IMR-90 (cell line): ENCODE measurements around the gene TBCA. TPM values are rescaled to one million over a fixed set of nuclear protein-coding genes. Genes with fewer than 3 reads are reported as not detected.

Experiments used
- ATAC-seq: fragments of 200-7000 bp; cut with Tn5 transposase; 2 replicates; pipeline ENCODE4 v1.9.1; 2020; ENCODE audit warnings: low read depth, mild to moderate bottlenecking, moderate library complexity
- BruUV-seq: library from RNA; stranded (reverse); fragments of 400-500 nt; replicated peaks from 2 replicates; lab custom pipeline; 2021; lab: Mats Ljungman, UMichigan
- CTCF ChIA-PET: fragments of 300-600 bp; formaldehyde crosslinking; extraction: SDS; loops from one replicate; lab custom pipeline; 2021; ENCODE audit warnings: antibody characterized with exemption; lab: Yijun Ruan, JAX
- POLR2A ChIA-PET: fragments of 300-600 bp; sonication (Branson Sonifier 250); formaldehyde crosslinking; loops from one replicate; lab custom pipeline; 2022; ENCODE audit warnings: antibody characterized with exemption; ENCODE audit not compliant: unreplicated experiment; lab: Charles Lee
- DNase-seq: peaks from one replicate; pipeline ENCODE4 v3.0.0; 2013
- H2AFZ ChIP-seq: replicated peaks from 2 replicates; pipeline ENCODE3; 2013; ENCODE audit warnings: low read length, mild to moderate bottlenecking; ENCODE audit not compliant: poor library complexity
- H2AK5ac ChIP-seq: 2 replicates; pipeline ENCODE4 v1.6.1; 2013; ENCODE audit warnings: low read depth, low read length, inconsistent platforms
- H2AK9ac ChIP-seq: replicated peaks from 2 replicates; pipeline ENCODE3; 2013; ENCODE audit warnings: mild to moderate bottlenecking, low read depth, low read length, moderate library complexity; ENCODE audit not compliant: poor library complexity
- H2BK120ac ChIP-seq: 2 replicates; pipeline ENCODE4 v1.6.1; 2013; ENCODE audit warnings: low read depth, low read length, inconsistent platforms
- H2BK15ac ChIP-seq: 3 replicates; pipeline ENCODE4 v1.6.1; 2013; ENCODE audit warnings: low read depth, low read length, inconsistent platforms
- H2BK20ac ChIP-seq: 2 replicates; pipeline ENCODE4 v1.6.1; 2013; ENCODE audit warnings: low read depth, mild to moderate bottlenecking, inconsistent platforms, low read length, moderate library complexity
- H2BK5ac ChIP-seq: 2 replicates; pipeline ENCODE4 v1.6.1; 2013; ENCODE audit warnings: mild to moderate bottlenecking, low read depth, low read length, inconsistent platforms; ENCODE audit not compliant: poor library complexity, severe bottlenecking
- H3K14ac ChIP-seq: replicated peaks from 2 replicates; pipeline ENCODE4 v1.6.1; 2013; ENCODE audit warnings: low read depth, low read length, inconsistent platforms
- H3K18ac ChIP-seq: 2 replicates; pipeline ENCODE4 v1.6.1; 2013; ENCODE audit warnings: low read depth, low read length, control low read depth
- H3K23ac ChIP-seq: 2 replicates; pipeline ENCODE4 v1.6.1; 2013; ENCODE audit warnings: low read depth, low read length, inconsistent platforms
- H3K27ac ChIP-seq: 2 replicates; pipeline ENCODE4 v1.5.1; 2013; ENCODE audit warnings: mild to moderate bottlenecking, control low read depth, low read length; ENCODE audit not compliant: insufficient read depth
- H3K27me3 ChIP-seq: 2 replicates; pipeline ENCODE4 v1.6.1; 2013; ENCODE audit warnings: low read length; ENCODE audit not compliant: control insufficient read depth, insufficient read depth
- H3K36me3 ChIP-seq: 2 replicates; pipeline ENCODE4 v1.6.1; 2013; ENCODE audit warnings: low read length, mixed read lengths; ENCODE audit not compliant: control insufficient read depth, insufficient read depth
- H3K4ac ChIP-seq: 2 replicates; pipeline ENCODE4 v1.6.1; 2013; ENCODE audit warnings: low read depth, low read length, inconsistent platforms
- H3K4me1 ChIP-seq: 2 replicates; pipeline ENCODE4 v1.6.1; 2013; ENCODE audit warnings: low read length, mixed read lengths; ENCODE audit not compliant: control insufficient read depth, insufficient read depth
- H3K4me2 ChIP-seq: 2 replicates; pipeline ENCODE4 v1.6.1; 2013; ENCODE audit warnings: low read depth, mild to moderate bottlenecking, control low read depth, low read length, moderate library complexity
- H3K4me3 ChIP-seq: 2 replicates; pipeline ENCODE4 v1.5.1; 2013; ENCODE audit warnings: low read depth, mild to moderate bottlenecking, control low read depth, low read length, moderate library complexity; ENCODE audit not compliant: insufficient read depth
- H3K56ac ChIP-seq: 2 replicates; pipeline ENCODE4 v1.6.1; 2013; ENCODE audit warnings: low read length, inconsistent platforms; ENCODE audit not compliant: insufficient read depth; ENCODE audit errors: extremely low read depth
- H3K79me1 ChIP-seq, 2 experiments: 2 replicates each; pipeline ENCODE4 v1.6.1; 2013; ENCODE audit warnings: low read length in 2 of 2, inconsistent platforms in 1 of 2, low read depth in 1 of 2
- H3K9ac ChIP-seq: 2 replicates; pipeline ENCODE4 v1.6.1; 2013; ENCODE audit warnings: low read depth, low read length, control low read depth
- H3K9me1 ChIP-seq: 2 replicates; pipeline ENCODE4 v1.6.1; 2013; ENCODE audit warnings: low read length, inconsistent platforms; ENCODE audit not compliant: insufficient read depth
- H3K9me3 ChIP-seq: 2 replicates; pipeline ENCODE4 v1.6.1; 2013; ENCODE audit warnings: low read length; ENCODE audit not compliant: control insufficient read depth, insufficient read depth
- H4K20me1 ChIP-seq: 2 replicates; pipeline ENCODE4 v1.6.1; 2013; ENCODE audit warnings: low read length, inconsistent platforms; ENCODE audit not compliant: insufficient read depth
- H4K5ac ChIP-seq: 2 replicates; pipeline ENCODE4 v1.6.1; 2013; ENCODE audit warnings: mild to moderate bottlenecking, low read depth, low read length, control low read depth
- H4K8ac ChIP-seq, 2 experiments: 2 replicates each; pipeline ENCODE4 v1.6.1; 2013; ENCODE audit warnings: low read depth in 2 of 2, low read length in 2 of 2, control low read depth in 1 of 2, inconsistent platforms in 1 of 2
- H4K91ac ChIP-seq: 2 replicates; pipeline ENCODE4 v1.6.1; 2013; ENCODE audit warnings: low read depth, low read length, inconsistent platforms; ENCODE audit not compliant: insufficient read depth
- BHLHE40 ChIP-seq: fragments of 150-350 bp; IDR thresholded peaks from 2 replicates; pipeline ENCODE4 v1.6.1; 2016; ENCODE audit warnings: mild to moderate bottlenecking, low read depth, low read length
- CEBPB ChIP-seq: IDR thresholded peaks from 2 replicates; pipeline ENCODE4 v1.6.1; 2012; ENCODE audit warnings: low read depth, low read length, improper control_type of control experiment
- CHD1 ChIP-seq: IDR thresholded peaks from 2 replicates; pipeline ENCODE4 v1.6.1; 2012; ENCODE audit warnings: low read depth, low read length, improper control_type of control experiment
- CTCF ChIP-seq: conservative IDR thresholded peaks from 2 replicates; pipeline ENCODE4 v1.5.1; 2012; ENCODE audit warnings: mild to moderate bottlenecking, low read depth, low read length, improper control_type of control experiment
- ELK1 ChIP-seq: fragments of 150-350 bp; IDR thresholded peaks from 2 replicates; pipeline ENCODE4 v1.6.1; 2016; ENCODE audit warnings: low read depth, mild to moderate bottlenecking, low read length, moderate library complexity, borderline replicate concordance
- FOS ChIP-seq: fragments of 150-350 bp; IDR thresholded peaks from 2 replicates; pipeline ENCODE4 v1.6.1; 2016; ENCODE audit warnings: low read depth, low read length
- MAFK ChIP-seq: IDR thresholded peaks from 2 replicates; pipeline ENCODE4 v1.6.1; 2012; ENCODE audit warnings: low read depth, low read length, improper control_type of control experiment
- MAZ ChIP-seq: IDR thresholded peaks from 2 replicates; pipeline ENCODE4 v1.6.1; 2012; ENCODE audit warnings: low read depth, mild to moderate bottlenecking, low read length, improper control_type of control experiment, moderate library complexity, borderline replicate concordance
- MXI1 ChIP-seq: IDR thresholded peaks from 2 replicates; pipeline ENCODE4 v1.6.1; 2012; ENCODE audit warnings: low read depth, mild to moderate bottlenecking, low read length, moderate library complexity, borderline replicate concordance
- NFE2L2 ChIP-seq: fragments of 150-350 bp; IDR thresholded peaks from 2 replicates; pipeline ENCODE4 v1.6.1; 2016; ENCODE audit warnings: low read depth, mild to moderate bottlenecking, low read length
- POLR2A ChIP-seq: IDR thresholded peaks from 2 replicates; pipeline ENCODE4 v1.6.1; 2012; ENCODE audit warnings: mild to moderate bottlenecking, low read depth, low read length
- RAD21 ChIP-seq: IDR thresholded peaks from 2 replicates; pipeline ENCODE4 v1.6.1; 2012; ENCODE audit warnings: low read length, improper control_type of control experiment
- RCOR1 ChIP-seq: IDR thresholded peaks from 2 replicates; pipeline ENCODE4 v1.6.1; 2012; ENCODE audit warnings: mild to moderate bottlenecking, low read length, improper control_type of control experiment; ENCODE audit not compliant: insufficient replicate concordance
- RFX5 ChIP-seq: IDR thresholded peaks from 2 replicates; pipeline ENCODE4 v1.8.0; 2012; ENCODE audit warnings: low read depth, mild to moderate bottlenecking, low read length, moderate library complexity
- SMC3 ChIP-seq: fragments of 150-350 bp; IDR thresholded peaks from 2 replicates; pipeline ENCODE4 v1.6.1; 2016; ENCODE audit warnings: low read depth, mild to moderate bottlenecking, antibody characterized with exemption, low read length, moderate library complexity
- WGBS, 2 experiments: methylation state at CpG; one replicate each; pipeline versions ENCODE4 v1.1.5 to v1.1.7; 2013; ENCODE audit warnings: missing lambda C conversion rate in 2 of 2; ENCODE audit not compliant: insufficient read length in 1 of 2; ENCODE audit errors: extremely low coverage in 2 of 2; 5-methylcytosine and 5-hydroxymethylcytosine counted together
- dilution Hi-C: fragments of 300-500 bp; cut with HindIII; formaldehyde crosslinking; loops from one replicate; pipeline ENCODE4 v1.14.3; 2018; ENCODE audit warnings: low sequenced_read_pairs; ENCODE audit not compliant: unreplicated experiment
- in situ Hi-C: fragments of 300-500 bp; cut with MboI; formaldehyde crosslinking; loops from 3 replicates; pipeline ENCODE4 v1.14.3; 2019; ENCODE audit warnings: low sequenced_read_pairs, inconsistent platforms, mixed read lengths
- intact Hi-C: fragments of 100-400 bp; cut with micrococcal nuclease; formaldehyde crosslinking; loops from 2 replicates; pipeline ENCODE4 v1.10.0; 2022
- polyA plus RNA-seq, 3 experiments: library from polyadenylated mRNA; depleted of rRNA; stranded (reverse); fragments of >200 nt; gene quantifications; 2 replicates each; pipeline ENCODE4 v1.2.3, GENCODE V29; 2012; ENCODE audit warnings: low replicate concordance in 1 of 3
- total RNA-seq: library from RNA; depleted of rRNA; stranded (reverse); fragments of >200 nt; gene quantifications from 2 replicates; pipeline ENCODE4 v1.2.3, GENCODE V29; 2012
- TF ChIP-seq, protein P1 (sequence below): fragments of 150-350 bp; IDR thresholded peaks from 2 replicates; pipeline ENCODE4 v1.6.1; 2017; ENCODE audit warnings: mild to moderate bottlenecking, antibody characterized with exemption, low read length, low read depth

TBCA gene
- total and polyA plus RNA-seq, 2 of the 4 experiments (the other 2 are of a cell fraction): 6.1 to 137 TPM

DNA sequence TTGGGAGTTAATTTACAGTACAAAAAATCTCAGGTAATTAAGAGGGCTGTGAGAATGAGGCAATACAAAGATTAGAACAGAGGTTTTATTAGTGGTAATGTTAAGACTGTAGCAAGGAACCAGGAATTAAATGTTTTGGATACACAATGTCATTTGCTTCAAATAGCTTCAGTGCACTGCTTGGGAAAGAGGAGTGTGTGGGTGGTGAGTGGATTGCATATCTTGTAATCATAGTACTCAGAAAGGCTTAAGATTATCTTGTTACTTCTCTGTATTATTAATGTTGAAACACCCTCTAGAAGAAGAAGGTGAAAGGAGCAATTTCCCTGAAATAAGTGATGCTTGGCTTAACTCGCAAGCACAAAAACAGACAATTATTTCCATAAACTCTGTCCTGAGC lies 21.0 kb upstream of the TBCA start:
- dilution Hi-C loops (no loop called here), in situ Hi-C loops (no loop called here), intact Hi-C loops (no loop called here)
- Histone ChIP-seq H4K5ac (no peak overlapping the region), H2BK15ac (no peak overlapping the region), H3K23ac (no peak overlapping the region), H4K91ac (no peak overlapping the region), H3K4me1 (no peaks in the 10 kb centered on the region), H3K27ac (no peak overlapping the region), H4K20me1 (no peaks in the 10 kb centered on the region), H4K8ac (no peak overlapping the region), H2BK5ac (no peak overlapping the region), H3K79me1 (no peaks in the 10 kb centered on the region), H3K9me3 (no peaks in the 10 kb centered on the region), H3K4ac (no peak overlapping the region), H3K9ac (no peak overlapping the region), H3K18ac (no peak overlapping the region), H3K56ac (no peak overlapping the region), H2BK20ac (no peak overlapping the region), H2AK9ac (no peak overlapping the region), H3K4me2 (no peak overlapping the region), H3K14ac (no peak overlapping the region), H3K36me3 (no peaks in the 10 kb centered on the region), H3K27me3 (peaks cover 18% of the 10 kb centered on the region), H2AK5ac (no peak overlapping the region), H3K4me3 (no peak overlapping the region), H3K9me1 (no peaks in the 10 kb centered on the region), H2AFZ (no peak overlapping the region), H2BK120ac (no peak overlapping the region)
- no peak for ATAC-seq
- BruUV-seq: no TSS peak
- ChIA-PET POLR2A (no interaction called here), CTCF (no interaction called here)
- TF ChIP-seq RAD21 (no peak), MAFK (no peak), RFX5 (no peak), NFE2L2 (no peak), CEBPB (no peak), BHLHE40 (no peak), ELK1 (no peak), MAZ (no peak), MXI1 (no peak), CHD1 (no peak), CTCF (no peak), RCOR1 (no peak), POLR2A (no peak), FOS (no peak), SMC3 (no peak)
- TF ChIP-seq, protein P1, sequence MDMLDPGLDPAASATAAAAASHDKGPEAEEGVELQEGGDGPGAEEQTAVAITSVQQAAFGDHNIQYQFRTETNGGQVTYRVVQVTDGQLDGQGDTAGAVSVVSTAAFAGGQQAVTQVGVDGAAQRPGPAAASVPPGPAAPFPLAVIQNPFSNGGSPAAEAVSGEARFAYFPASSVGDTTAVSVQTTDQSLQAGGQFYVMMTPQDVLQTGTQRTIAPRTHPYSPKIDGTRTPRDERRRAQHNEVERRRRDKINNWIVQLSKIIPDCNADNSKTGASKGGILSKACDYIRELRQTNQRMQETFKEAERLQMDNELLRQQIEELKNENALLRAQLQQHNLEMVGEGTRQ: no peak
- WGBS, 2 experiments: no CpG with 5 or more reads among the region's 1 CpG
- peak; percentile 5 for DNase-seq
